Ascending aorta (tissue), 2 donors: ENCODE data around the gene SP3. TPM values are rescaled to one million over a fixed set of nuclear protein-coding genes. Genes with fewer than 3 reads are reported as not detected.

ENCODE experiments used
- DNase-seq, 2 donors: peaks; one replicate each; pipeline ENCODE4 v3.0.0-alpha.2; 2019; ENCODE audit warnings: low spot score in 2 of 2
- H3K27ac ChIP-seq, 2 donors: fragments of 200-600 bp; sonication (generic); one replicate each; pipeline ENCODE4 v1.5.1; 2016 to 2017; ENCODE audit warnings: mild to moderate bottlenecking in 1 of 2
- H3K27me3 ChIP-seq: fragments of 200-600 bp; sonication (generic); one replicate; pipeline ENCODE4 v1.5.1; 2017
- H3K36me3 ChIP-seq, 2 donors: fragments of 200-600 bp; sonication (generic); one replicate each; pipeline ENCODE4 v1.5.1; 2016
- H3K4me1 ChIP-seq, 2 donors: fragments of 200-600 bp; sonication (generic); one replicate each; pipeline ENCODE4 v1.5.1; 2016 to 2017; ENCODE audit warnings: mild to moderate bottlenecking in 1 of 2
- H3K4me3 ChIP-seq, 2 donors: fragments of 200-600 bp; sonication (generic); one replicate each; pipeline ENCODE4 v1.5.1; 2016 to 2017; ENCODE audit warnings: mild to moderate bottlenecking in 1 of 2
- H3K9me3 ChIP-seq, 2 donors: fragments of 200-600 bp; sonication (generic); one replicate each; pipeline ENCODE4 v1.5.1; 2016
- intact Hi-C: fragments of 100-400 bp; cut with DNase I; formaldehyde crosslinking; loops from one replicate; pipeline ENCODE4 v1.15.1; 2023
- total RNA-seq: library from RNA; depleted of rRNA; stranded (reverse); fragments of >200 nt; gene quantifications from one replicate; pipeline ENCODE4 v1.1.0, GENCODE V29; 2016
- TF ChIP-seq, protein P1 (sequence below), 3 experiments: fragments of 200-600 bp in 2 of 3; fragments of 450-650 bp in 1 of 3; sonication (generic) in 2 of 3; IDR thresholded peaks; one replicate each; pipeline ENCODE4 v1.5.1; 2016 to 2019; ENCODE audit warnings: antibody characterized with exemption in 3 of 3, mild to moderate bottlenecking in 1 of 3, moderate library complexity in 1 of 3

The SP3 gene
- total RNA-seq, 1 donor from 2014 or later = 58.0 TPM

- Histone ChIP-seq H3K4me1 (peaks cover 3 to 27% of the 10 kb centered on the region in 2 donors), H3K27me3 (no peaks in the 10 kb centered on the region), H3K4me3 (no peak overlapping the region), H3K36me3 (peaks cover 0 to 3% of the 10 kb centered on the region in 2 donors), H3K9me3 (no peaks in the 10 kb centered on the region), H3K27ac (no peak overlapping the region)
- TF ChIP-seq, protein P1, sequence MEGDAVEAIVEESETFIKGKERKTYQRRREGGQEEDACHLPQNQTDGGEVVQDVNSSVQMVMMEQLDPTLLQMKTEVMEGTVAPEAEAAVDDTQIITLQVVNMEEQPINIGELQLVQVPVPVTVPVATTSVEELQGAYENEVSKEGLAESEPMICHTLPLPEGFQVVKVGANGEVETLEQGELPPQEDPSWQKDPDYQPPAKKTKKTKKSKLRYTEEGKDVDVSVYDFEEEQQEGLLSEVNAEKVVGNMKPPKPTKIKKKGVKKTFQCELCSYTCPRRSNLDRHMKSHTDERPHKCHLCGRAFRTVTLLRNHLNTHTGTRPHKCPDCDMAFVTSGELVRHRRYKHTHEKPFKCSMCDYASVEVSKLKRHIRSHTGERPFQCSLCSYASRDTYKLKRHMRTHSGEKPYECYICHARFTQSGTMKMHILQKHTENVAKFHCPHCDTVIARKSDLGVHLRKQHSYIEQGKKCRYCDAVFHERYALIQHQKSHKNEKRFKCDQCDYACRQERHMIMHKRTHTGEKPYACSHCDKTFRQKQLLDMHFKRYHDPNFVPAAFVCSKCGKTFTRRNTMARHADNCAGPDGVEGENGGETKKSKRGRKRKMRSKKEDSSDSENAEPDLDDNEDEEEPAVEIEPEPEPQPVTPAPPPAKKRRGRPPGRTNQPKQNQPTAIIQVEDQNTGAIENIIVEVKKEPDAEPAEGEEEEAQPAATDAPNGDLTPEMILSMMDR (IDR thresholded peaks at IDR 0.05) = no peak
- intact Hi-C loops = no loop called here
- no peak for DNase-seq
Measured at GRCh38 chr2:173935305-173935704, 29.9 kb downstream of the SP3 start.

- intact Hi-C loops = no loop called here
- Histone ChIP-seq H3K27ac (no peak overlapping the region), H3K9me3 (no peaks in the 10 kb centered on the region), H3K27me3 (no peaks in the 10 kb centered on the region), H3K36me3 (peaks cover 0 to 3% of the 10 kb centered on the region in 2 donors), H3K4me3 (no peak overlapping the region), H3K4me1 (peaks cover 3 to 22% of the 10 kb centered on the region in 2 donors)
- TF ChIP-seq, protein P1 (IDR thresholded peaks at IDR 0.05) = no peak
- DNase-seq = no peak
Measured at GRCh38 chr2:173934895-173935294, 30.3 kb downstream of the SP3 start.

DNA sequence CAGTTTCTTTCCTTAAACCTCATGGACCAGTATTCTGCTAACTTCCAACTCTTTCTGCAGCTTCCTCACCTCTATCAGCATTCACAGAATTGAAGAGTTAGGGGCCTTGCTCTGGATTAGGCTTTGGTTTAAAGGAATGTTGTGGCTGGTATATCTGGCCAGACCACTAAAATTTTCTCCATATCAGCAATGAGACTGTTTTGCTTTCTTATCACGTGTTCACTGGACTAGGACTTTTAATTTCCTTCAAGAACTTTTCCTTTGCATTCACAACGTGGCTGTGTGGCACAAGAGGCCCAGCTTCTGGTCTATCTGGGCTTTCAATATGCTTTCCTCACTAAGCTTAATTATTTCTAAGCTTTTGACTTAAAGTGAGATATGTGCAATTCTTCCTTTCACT, 33.4 kb downstream of the SP3 start:
- intact Hi-C loops = no loop called here
- H3K4me1 ChIP-seq = peaks cover 0 to 11% of the 10 kb centered on the region in 2 donors
- TF ChIP-seq, protein P1 (IDR thresholded peaks at IDR 0.05) = no peak
- H3K27me3 ChIP-seq = no peaks in the 10 kb centered on the region
- H3K27ac ChIP-seq = no peak overlapping the region
- no peak overlapping the region for H3K4me3 ChIP-seq
- no peak for DNase-seq
- H3K9me3 ChIP-seq = no peaks in the 10 kb centered on the region
- H3K36me3 ChIP-seq = peaks cover 0 to 9% of the 10 kb centered on the region in 2 donors

- peaks cover 0 to 9% of the 10 kb centered on the region in 2 donors for H3K36me3 ChIP-seq
- DNase-seq = no peak
- intact Hi-C loops = no loop called here
- H3K4me1 ChIP-seq = peaks cover 0 to 5% of the 10 kb centered on the region in 2 donors
- H3K27me3 ChIP-seq = no peaks in the 10 kb centered on the region
- TF ChIP-seq, protein P1 (IDR thresholded peaks at IDR 0.05) = no peak
- H3K9me3 ChIP-seq = no peaks in the 10 kb centered on the region
- H3K4me3 ChIP-seq = no peak overlapping the region
- H3K27ac ChIP-seq = no peak overlapping the region
Measured at GRCh38 chr2:173929441-173929840, 35.7 kb downstream of the SP3 start.

GRCh38 chr2:173926875-173927274, 38.3 kb downstream of the SP3 start:
- peaks cover 0 to 6% of the 10 kb centered on the region in 2 donors for H3K36me3 ChIP-seq
- no peak overlapping the region for H3K4me3 ChIP-seq
- no peak for DNase-seq
- H3K27ac ChIP-seq = no peak overlapping the region
- H3K27me3 ChIP-seq = no peaks in the 10 kb centered on the region
- intact Hi-C loops = no loop called here
- peaks cover 0 to 22% of the 10 kb centered on the region in 2 donors for H3K4me1 ChIP-seq
- TF ChIP-seq, protein P1 (IDR thresholded peaks at IDR 0.05) = no peak
- H3K9me3 ChIP-seq = no peaks in the 10 kb centered on the region

DNA sequence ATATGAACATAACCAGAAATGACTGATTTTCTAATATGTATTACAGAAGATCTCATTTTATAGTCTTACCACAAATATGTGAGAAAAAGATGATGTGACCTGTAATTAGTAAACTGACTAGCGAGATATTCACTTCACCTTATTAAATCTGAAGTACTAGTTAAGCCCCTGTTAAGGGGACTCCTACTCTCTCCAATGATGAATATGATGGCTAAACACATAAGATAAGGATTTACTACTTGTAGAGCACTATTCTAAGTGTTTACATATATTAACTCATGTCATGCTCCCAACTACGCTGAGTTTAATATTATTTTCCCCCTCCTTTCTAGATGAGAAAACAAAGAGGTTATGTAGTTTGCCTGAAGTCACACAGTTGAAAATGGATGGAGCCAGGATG, 40.9 kb downstream of the SP3 start:
- intact Hi-C loops = no loop called here
- Histone ChIP-seq H3K9me3 (no peaks in the 10 kb centered on the region), H3K4me3 (no peak overlapping the region), H3K27ac (no peak overlapping the region), H3K36me3 (peaks cover 0 to 5% of the 10 kb centered on the region in 2 donors), H3K4me1 (peaks cover 0 to 24% of the 10 kb centered on the region in 2 donors), H3K27me3 (no peaks in the 10 kb centered on the region)
- TF ChIP-seq, protein P1 (IDR thresholded peaks at IDR 0.05) = no peak
- no peak for DNase-seq
